Measurements from ENCODE around the gene MBD6.
"Not testable (repeated sequence)": the region's sequence is repeated elsewhere in the genome, so short reads cannot be mapped to it uniquely, and the experiment has no call there.

DNA sequence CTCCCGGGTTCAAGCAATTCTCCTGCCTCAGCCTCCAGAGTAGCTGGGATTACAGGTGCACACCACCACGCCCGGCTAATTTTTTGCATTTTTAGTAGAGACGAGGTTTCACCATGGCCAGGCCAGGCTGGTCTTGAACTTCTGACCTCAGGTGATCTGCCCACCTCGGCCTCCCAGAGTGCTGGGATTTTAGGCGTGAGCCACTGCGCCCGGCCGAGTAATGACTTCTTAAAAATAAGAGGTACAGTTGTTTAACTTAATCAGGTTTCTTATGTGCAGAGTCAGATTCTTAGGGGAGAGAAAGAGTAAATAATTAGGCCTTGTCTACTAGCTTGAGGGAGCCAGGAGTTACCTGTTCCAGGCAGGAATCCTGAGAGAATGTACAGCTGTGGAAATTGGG lies 8.4 kb upstream of the MBD6 start:
- not testable (repeated sequence) for TF ChIP-seq ZNF274 (IDR thresholded peaks at IDR 0.05; ENCODE audit: low read depth, low read length); YY1 (IDR thresholded peaks at IDR 0.05; ENCODE audit: insufficient read depth, insufficient read length); SUZ12 (IDR thresholded peaks at IDR 0.05; ENCODE audit: extremely low read depth, insufficient read depth, insufficient read length)
